AML-193 (cell line): ENCODE results near the gene HMGCS2.
"Not testable (repeated sequence)": the region's sequence is repeated elsewhere in the genome, so short reads cannot be mapped to it uniquely, and the experiment has no call there.

Experiments used
- DNase-seq, 2 experiments: peaks; one replicate each; lab custom pipeline; 2025; lab: John Stamatoyannopoulos, UW

HMGCS2 gene

GRCh38 chr1:119729044-119729443 lies 39.7 kb downstream of the HMGCS2 start:
- no peak for DNase-seq

- no peak for DNase-seq
Measured at GRCh38 chr1:119727991-119728390, 40.7 kb downstream of the HMGCS2 start.

- DNase-seq: no peak
Measured at GRCh38 chr1:119725626-119726025, 43.1 kb downstream of the HMGCS2 start.

- no peak for DNase-seq
Measured at GRCh38 chr1:119724611-119725218, 44.0 kb downstream of the HMGCS2 start.

GRCh38 chr1:119721896-119722295 lies 46.8 kb downstream of the HMGCS2 start:
- DNase-seq: no peak

- DNase-seq: no peak
Measured at GRCh38 chr1:119720866-119721440, 47.8 kb downstream of the HMGCS2 start.

GRCh38 chr1:119718972-119719371 lies 49.7 kb downstream of the HMGCS2 start:
- no peak for DNase-seq

- DNase-seq: no peak
Measured at GRCh38 chr1:119718409-119718808, 50.3 kb downstream of the HMGCS2 start.

- no peak for DNase-seq
Measured at GRCh38 chr1:119715542-119715941, 53.2 kb downstream of the HMGCS2 start.

- DNase-seq: no peak
Measured at GRCh38 chr1:119714583-119714982, 54.1 kb downstream of the HMGCS2 start.

GRCh38 chr1:119713749-119714456 lies 54.8 kb downstream of the HMGCS2 start:
- DNase-seq: no peak

GRCh38 chr1:119713039-119713748 lies 55.5 kb downstream of the HMGCS2 start:
- DNase-seq: no peak

- DNase-seq: no peak
Measured at GRCh38 chr1:119712342-119713038, 56.2 kb downstream of the HMGCS2 start.

- no peak for DNase-seq
Measured at GRCh38 chr1:119711804-119712341, 56.8 kb downstream of the HMGCS2 start, which contains the start of gene PHGDH. Gene PHGDH, plus strand, starts transcription at chr1:119711934. Its CDS starts 89 bp downstream, at chr1:119712023.

GRCh38 chr1:119711356-119711803 lies 57.3 kb downstream of the HMGCS2 start:
- DNase-seq: not testable (repeated sequence)

- DNase-seq: not testable (repeated sequence)
Measured at GRCh38 chr1:119706599-119706998, 62.1 kb downstream of the HMGCS2 start.

GRCh38 chr1:119703666-119704450 lies 64.8 kb downstream of the HMGCS2 start:
- DNase-seq: no peak

- DNase-seq: no peak
Measured at GRCh38 chr1:119702384-119702783, 66.3 kb downstream of the HMGCS2 start.

GRCh38 chr1:119701659-119702058 lies 67.0 kb downstream of the HMGCS2 start:
- DNase-seq: no peak

GRCh38 chr1:119700326-119700725 lies 68.4 kb downstream of the HMGCS2 start:
- DNase-seq: no peak
